DND-41 (cell line): Measurements from ENCODE around the gene TSHZ1.

Source experiments
- ATAC-seq: fragments of 200-7000 bp; cut with Tn5 transposase; 3 replicates; pipeline ENCODE4 v1.9.1; 2021; ENCODE audit warnings: low read depth; ENCODE audit not compliant: insufficient read depth
- DNase-seq: peaks from one replicate; pipeline ENCODE4 v3.0.0-alpha.2; 2020
- H2AFZ ChIP-seq: 2 replicates; pipeline ENCODE4 v1.6.0; 2012; ENCODE audit warnings: low read depth, low read length
- H3K27ac ChIP-seq: 2 replicates; pipeline ENCODE4 v1.5.1; 2012; ENCODE audit warnings: low read length, inconsistent platforms
- H3K27me3 ChIP-seq: fragments of 200-600 bp; sonication (generic); 2 replicates; pipeline ENCODE4 v1.6.0; 2012; ENCODE audit warnings: low read length, mild to moderate bottlenecking, inconsistent platforms; ENCODE audit not compliant: insufficient read depth, poor library complexity
- H3K36me3 ChIP-seq: 2 replicates; pipeline ENCODE4 v1.5.1; 2012; ENCODE audit warnings: low read length, inconsistent platforms; ENCODE audit not compliant: insufficient read depth
- H3K4me1 ChIP-seq: 2 replicates; pipeline ENCODE4 v1.5.1; 2012; ENCODE audit warnings: mild to moderate bottlenecking, low read length; ENCODE audit not compliant: insufficient read depth
- H3K4me2 ChIP-seq: 2 replicates; pipeline ENCODE4 v1.6.0; 2012; ENCODE audit warnings: mild to moderate bottlenecking, moderate library complexity, low read length, inconsistent platforms; ENCODE audit not compliant: insufficient read depth
- H3K4me3 ChIP-seq, 2 experiments: fragments of 200-600 bp in 1 of 2; shearing (Covaris generic) in 1 of 2; 2 replicates each; pipeline ENCODE4 v1.5.1; 2012 to 2016; ENCODE audit warnings: inconsistent platforms in 2 of 2, low read length in 2 of 2, mild to moderate bottlenecking in 2 of 2, low read depth in 1 of 2, moderate library complexity in 1 of 2
- H3K79me2 ChIP-seq: 2 replicates; pipeline ENCODE4 v1.6.0; 2012; ENCODE audit warnings: low read length, inconsistent platforms; ENCODE audit not compliant: insufficient read depth
- H3K9ac ChIP-seq: 2 replicates; pipeline ENCODE4 v1.6.0; 2012; ENCODE audit warnings: low read depth, mild to moderate bottlenecking, inconsistent platforms, low read length, moderate library complexity
- H3K9me3 ChIP-seq: 2 replicates; pipeline ENCODE4 v1.5.1; 2012; ENCODE audit warnings: low read length, moderate library complexity, mild to moderate bottlenecking, inconsistent platforms; ENCODE audit not compliant: insufficient read depth, severe bottlenecking
- H4K20me1 ChIP-seq: 2 replicates; pipeline ENCODE4 v1.6.0; 2012; ENCODE audit warnings: low read length; ENCODE audit not compliant: insufficient read depth
- EZH2 ChIP-seq: IDR thresholded peaks from 3 replicates; pipeline ENCODE4 v1.6.1; 2012; ENCODE audit warnings: borderline replicate concordance, low read depth, mild to moderate bottlenecking, moderate library complexity, low read length, inconsistent platforms; ENCODE audit not compliant: severe bottlenecking
- TF ChIP-seq, protein P1 (sequence below): IDR thresholded peaks from 2 replicates; pipeline ENCODE4 v1.5.1; 2012; ENCODE audit warnings: borderline replicate concordance, low read length, moderate library complexity, mild to moderate bottlenecking; ENCODE audit not compliant: poor library complexity, severe bottlenecking; ENCODE audit errors: extremely low read depth

Gene TSHZ1

DNA sequence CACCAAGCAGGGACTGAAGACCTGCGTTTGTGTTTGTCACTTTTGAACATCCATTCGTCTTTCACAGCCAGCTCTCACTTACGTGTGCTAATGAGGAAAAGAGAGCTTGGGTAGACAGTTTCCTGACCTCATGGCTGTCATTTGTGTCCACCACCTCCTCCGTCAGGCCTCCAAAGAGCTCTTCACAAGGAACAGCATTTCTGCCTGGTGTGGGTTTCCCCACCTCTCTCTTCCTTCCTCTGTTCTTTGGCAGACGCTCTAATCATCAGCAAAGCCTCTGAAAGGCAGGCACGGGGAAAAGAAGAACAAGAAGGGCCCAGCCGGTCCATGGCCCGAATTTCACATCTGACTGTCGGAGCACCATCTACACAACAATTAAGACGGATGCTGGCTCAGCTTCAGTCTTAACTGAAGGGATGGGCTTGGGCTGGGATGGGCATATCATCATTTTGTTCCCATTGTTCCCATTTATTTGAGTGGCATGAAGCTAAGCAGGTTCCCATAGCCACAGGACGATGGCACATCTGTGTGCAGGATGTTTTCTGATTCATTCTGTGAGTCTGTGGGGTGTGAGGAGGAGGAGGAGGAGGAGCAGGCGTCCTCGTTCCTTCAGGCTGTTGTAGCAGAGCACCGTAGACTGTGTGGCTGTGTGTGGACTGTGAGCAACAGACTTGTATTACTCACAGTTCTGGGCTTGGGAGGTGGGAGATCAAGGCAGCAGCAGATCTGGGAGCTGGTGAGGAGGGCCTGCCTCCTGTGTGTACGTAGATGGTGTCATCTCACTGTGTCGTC, 66.4 kb downstream of the TSHZ1 start:
- Histone ChIP-seq H3K9me3 (no peaks in the 10 kb centered on the region), H3K27ac (no peak overlapping the region), H3K36me3 (peaks cover 3% of the 10 kb centered on the region; the same call in 1 of the 2 replicates), H3K9ac (no peak overlapping the region), H3K4me2 (no peak overlapping the region), H3K27me3 (no peaks in the 10 kb centered on the region), H4K20me1 (peaks cover 56% of the 10 kb centered on the region), H3K4me1 (no peaks in the 10 kb centered on the region), H3K4me3 (no peak overlapping the region), H3K79me2 (peaks cover 96% of the 10 kb centered on the region), H2AFZ (no peak overlapping the region)
- no peak for ATAC-seq
- no peak for DNase-seq
- TF ChIP-seq EZH2: no peak
- TF ChIP-seq, protein P1, sequence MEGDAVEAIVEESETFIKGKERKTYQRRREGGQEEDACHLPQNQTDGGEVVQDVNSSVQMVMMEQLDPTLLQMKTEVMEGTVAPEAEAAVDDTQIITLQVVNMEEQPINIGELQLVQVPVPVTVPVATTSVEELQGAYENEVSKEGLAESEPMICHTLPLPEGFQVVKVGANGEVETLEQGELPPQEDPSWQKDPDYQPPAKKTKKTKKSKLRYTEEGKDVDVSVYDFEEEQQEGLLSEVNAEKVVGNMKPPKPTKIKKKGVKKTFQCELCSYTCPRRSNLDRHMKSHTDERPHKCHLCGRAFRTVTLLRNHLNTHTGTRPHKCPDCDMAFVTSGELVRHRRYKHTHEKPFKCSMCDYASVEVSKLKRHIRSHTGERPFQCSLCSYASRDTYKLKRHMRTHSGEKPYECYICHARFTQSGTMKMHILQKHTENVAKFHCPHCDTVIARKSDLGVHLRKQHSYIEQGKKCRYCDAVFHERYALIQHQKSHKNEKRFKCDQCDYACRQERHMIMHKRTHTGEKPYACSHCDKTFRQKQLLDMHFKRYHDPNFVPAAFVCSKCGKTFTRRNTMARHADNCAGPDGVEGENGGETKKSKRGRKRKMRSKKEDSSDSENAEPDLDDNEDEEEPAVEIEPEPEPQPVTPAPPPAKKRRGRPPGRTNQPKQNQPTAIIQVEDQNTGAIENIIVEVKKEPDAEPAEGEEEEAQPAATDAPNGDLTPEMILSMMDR: no peak

DNA sequence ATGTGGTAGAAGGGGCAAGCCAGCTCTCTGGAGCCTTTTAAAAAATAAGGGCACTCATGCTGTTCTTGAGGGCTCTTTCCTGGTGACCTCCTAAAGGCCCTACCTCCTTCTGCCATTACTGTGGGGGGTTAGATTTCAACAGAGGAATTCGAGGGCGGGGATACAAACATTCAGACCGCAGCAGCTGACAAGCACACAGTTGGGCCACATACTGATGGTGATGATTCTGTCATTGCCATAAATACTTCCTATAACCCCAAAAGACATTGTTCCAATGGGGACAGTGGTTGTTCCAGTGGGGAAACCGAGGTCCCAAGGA, 67.0 kb downstream of the TSHZ1 start:
- ATAC-seq: no peak
- H3K4me3 ChIP-seq: no peak overlapping the region
- TF ChIP-seq, protein P1: no peak
- TF ChIP-seq EZH2: no peak
- H3K27ac ChIP-seq: no peak overlapping the region
- H4K20me1 ChIP-seq: peaks cover 60% of the 10 kb centered on the region
- no peaks in the 10 kb centered on the region for H3K27me3 ChIP-seq
- no peak for DNase-seq
- peaks cover 7% of the 10 kb centered on the region for H3K36me3 ChIP-seq
- H3K9ac ChIP-seq: no peak overlapping the region
- H3K4me1 ChIP-seq: no peaks in the 10 kb centered on the region
- H2AFZ ChIP-seq: no peak overlapping the region
- H3K79me2 ChIP-seq: peaks cover 96% of the 10 kb centered on the region
- H3K4me2 ChIP-seq: no peak overlapping the region
- no peaks in the 10 kb centered on the region for H3K9me3 ChIP-seq

DNA sequence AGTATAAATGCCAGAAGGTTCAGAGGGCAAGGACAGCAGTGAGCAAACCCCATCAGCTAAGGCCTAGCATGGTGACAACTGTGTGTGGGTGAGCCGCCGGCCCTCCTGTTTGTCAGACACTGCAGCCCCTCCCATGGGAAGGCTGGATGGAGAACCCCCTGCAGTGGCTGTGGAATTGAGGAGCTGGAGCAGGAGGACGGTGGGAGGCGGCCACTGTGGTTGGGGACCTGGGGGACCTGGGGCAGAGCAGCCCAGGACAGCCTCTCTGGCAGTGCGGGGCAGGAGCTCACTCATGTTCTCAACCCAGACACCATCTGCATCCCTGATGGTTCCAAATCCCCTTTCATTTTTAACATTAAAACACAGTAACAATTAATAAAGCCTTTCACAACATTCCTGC, 68.8 kb downstream of the TSHZ1 start:
- H3K4me3 ChIP-seq: no peak overlapping the region
- H3K4me2 ChIP-seq: no peak overlapping the region
- TF ChIP-seq, protein P1: no peak
- TF ChIP-seq EZH2: no peak
- H2AFZ ChIP-seq: no peak overlapping the region
- H3K27me3 ChIP-seq: no peaks in the 10 kb centered on the region
- ATAC-seq (no peak), DNase-seq (no peak)
- H3K36me3 ChIP-seq: peaks cover 21% of the 10 kb centered on the region
- H4K20me1 ChIP-seq: peaks cover 72% of the 10 kb centered on the region
- no peak overlapping the region for H3K9ac ChIP-seq
- H3K79me2 ChIP-seq: peaks cover 95% of the 10 kb centered on the region
- no peaks in the 10 kb centered on the region for H3K9me3 ChIP-seq
- H3K4me1 ChIP-seq: no peaks in the 10 kb centered on the region
- no peak overlapping the region for H3K27ac ChIP-seq
